K562 (cell line): Measurements from ENCODE around the gene C2orf76. TPM values are rescaled to one million over a fixed set of nuclear protein-coding genes. Genes with fewer than 3 reads are reported as not detected.
A peak's percentile ranks its signal among the peaks of the same experiment; 100 is the strongest.

Experiments
- ARHGAP35 ChIP-seq: fragments of 450-650 bp; IDR thresholded peaks from 2 replicates; pipeline ENCODE4 v1.6.1; 2018; ENCODE audit not compliant: partially characterized antibody
- BCL6 ChIP-seq: fragments of 250-450 bp; sonication (Bioruptor Pico); IDR thresholded peaks from 2 replicates; pipeline ENCODE4 v1.4.0; 2020
- CBFA2T3 ChIP-seq: fragments of 450-650 bp; IDR thresholded peaks from 2 replicates; pipeline ENCODE4 v1.6.1; 2017
- CHD4 ChIP-seq: fragments of 200-600 bp; sonication (generic); IDR thresholded peaks from 3 replicates; pipeline ENCODE4 v1.6.1; 2012; ENCODE audit warnings: low read depth, mild to moderate bottlenecking, mixed read lengths, low read length, inconsistent platforms; ENCODE audit not compliant: insufficient read depth, insufficient replicate concordance, poor library complexity, severe bottlenecking
- HDAC2 ChIP-seq: fragments of 450-650 bp; IDR thresholded peaks from 2 replicates; pipeline ENCODE4 v1.6.1; 2016; ENCODE audit warnings: mild to moderate bottlenecking
- HNRNPL ChIP-seq: fragments of 200-400 bp; formaldehyde crosslinking; IDR thresholded peaks from 2 replicates; pipeline ENCODE4 v1.6.1; 2017; ENCODE audit warnings: low read depth, mild to moderate bottlenecking, low read length
- MIER1 ChIP-seq: fragments of 450-650 bp; IDR thresholded peaks from 2 replicates; pipeline ENCODE4 v1.6.1; 2016; ENCODE audit warnings: antibody characterized with exemption, mild to moderate bottlenecking, low read depth
- MTA3 ChIP-seq: fragments of 450-650 bp; formaldehyde crosslinking; IDR thresholded peaks from 2 replicates; pipeline ENCODE4 v1.6.1; 2017; ENCODE audit warnings: mild to moderate bottlenecking, borderline replicate concordance
- NR4A1 ChIP-seq, 2 experiments: fragments of 250-450 bp in 1 of 2; fragments of 450-650 bp in 1 of 2; sonication (Bioruptor Pico) in 1 of 2; IDR thresholded peaks; 2 replicates each; pipeline versions ENCODE4 v1.4.0 to v1.6.1; 2016 to 2020; ENCODE audit warnings: mild to moderate bottlenecking in 2 of 2, missing compliant biosample characterization in 1 of 2, missing genetic modification characterization in 1 of 2, moderate library complexity in 1 of 2
- PCBP1 ChIP-seq: fragments of 200-400 bp; formaldehyde crosslinking; IDR thresholded peaks from 2 replicates; pipeline ENCODE4 v1.6.1; 2018; ENCODE audit warnings: mild to moderate bottlenecking, low read depth, low read length; ENCODE audit not compliant: poor library complexity, severe bottlenecking
- RBM22 ChIP-seq: fragments of 200-400 bp; formaldehyde crosslinking; IDR thresholded peaks from 2 replicates; pipeline ENCODE4 v1.6.1; 2018; ENCODE audit warnings: low read length, low read depth; ENCODE audit not compliant: poor library complexity, severe bottlenecking
- RHOXF2B ChIP-seq: fragments of 250-450 bp; sonication (Bioruptor Pico); conservative IDR thresholded peaks from 2 replicates; pipeline ENCODE4 v1.5.1; 2021
- SP2 ChIP-seq: IDR thresholded peaks from 2 replicates; pipeline ENCODE4 v1.6.1; 2011; ENCODE audit warnings: mild to moderate bottlenecking, low read depth, low read length, moderate library complexity; ENCODE audit not compliant: poor library complexity, severe bottlenecking; ENCODE audit errors: extremely low read depth
- TEAD4 ChIP-seq, 2 experiments: sonication (generic) in 1 of 2; formaldehyde crosslinking in 1 of 2; IDR thresholded peaks; 2 replicates each; pipeline versions ENCODE4 v1.6.1 to v1.8.0; 2012 to 2022; ENCODE audit warnings: borderline replicate concordance in 1 of 2, inconsistent platforms in 1 of 2, low read length in 1 of 2, mild to moderate bottlenecking in 1 of 2, missing genetic modification reagents in 1 of 2
- THAP7 ChIP-seq: fragments of 250-450 bp; sonication (Bioruptor Pico); IDR thresholded peaks from 2 replicates; pipeline ENCODE4 v1.5.0; 2021
- ZBTB8A ChIP-seq: fragments of 450-650 bp; IDR thresholded peaks from 2 replicates; pipeline ENCODE4 v1.6.1; 2018; ENCODE audit warnings: mild to moderate bottlenecking, moderate library complexity; ENCODE audit not compliant: partially characterized antibody
- ZFP30 ChIP-seq: fragments of 250-450 bp; sonication (Bioruptor Pico); IDR thresholded peaks from 2 replicates; pipeline ENCODE4 v1.8.0; 2022; ENCODE audit warnings: moderate library complexity, mild to moderate bottlenecking, inconsistent platforms, borderline replicate concordance
- ZKSCAN1 ChIP-seq: fragments of 150-350 bp; IDR thresholded peaks from 2 replicates; pipeline ENCODE4 v1.6.1; 2016; ENCODE audit warnings: low read depth, low read length
- ZNF146 ChIP-seq: IDR thresholded peaks from one replicate; pipeline ENCODE4 v1.6.1; 2018; ENCODE audit warnings: missing compliant biosample characterization; ENCODE audit not compliant: unreplicated experiment
- ZNF212 ChIP-seq: fragments of 450-650 bp; formaldehyde crosslinking; IDR thresholded peaks from 2 replicates; pipeline ENCODE4 v1.4.0; 2020; ENCODE audit warnings: mild to moderate bottlenecking
- ZNF436 ChIP-seq: fragments of 250-450, 450-650 bp; sonication (Bioruptor Pico); formaldehyde crosslinking; IDR thresholded peaks from 2 replicates; pipeline ENCODE4 v1.7.0; 2020; ENCODE audit warnings: mild to moderate bottlenecking
- ZNF699 ChIP-seq: fragments of 250-450 bp; sonication (Bioruptor Pico); IDR thresholded peaks from 2 replicates; pipeline ENCODE4 v1.8.0; 2021; ENCODE audit warnings: mild to moderate bottlenecking, moderate library complexity; ENCODE audit not compliant: insufficient replicate concordance
- ZNF75A ChIP-seq: fragments of 450-650 bp; formaldehyde crosslinking; IDR thresholded peaks from 2 replicates; pipeline ENCODE4 v1.4.0; 2020; ENCODE audit warnings: mild to moderate bottlenecking
- ZNF77 ChIP-seq: fragments of 250-450 bp; sonication (Bioruptor Pico); IDR thresholded peaks from 2 replicates; pipeline ENCODE4 v1.5.0; 2020
- polyA plus RNA-seq, 8 experiments: library from polyadenylated mRNA; depleted of rRNA in 4 of 8; stranded (reverse) in 5 of 8; unstranded in 3 of 8; fragments of >200 nt; fragmentation: Nextera tagmentation in 2 of 8; fragmentation: Illumina TruSeq in 1 of 8; extraction: Ambion mirVana in 2 of 8; extraction: Trizol in 1 of 8; gene quantifications; 2 replicates each; pipeline versions ENCODE4 v1.2.1 to v1.2.3, GENCODE V29; 2011 to 2014; ENCODE audit warnings: inconsistent platforms in 1 of 8, missing spikeins in 1 of 8
- total RNA-seq, 7 experiments: library from RNA; depleted of rRNA in 6 of 7; stranded (reverse); fragments of >200 nt in 6 of 7; fragmentation: Illumina TruSeq in 2 of 7; extraction: Trizol in 2 of 7; gene quantifications; 2 replicates each; pipeline versions ENCODE4 v1.2.1 to v1.2.3, GENCODE V29; 2011 to 2021; ENCODE audit warnings: low replicate concordance in 1 of 7
- TF ChIP-seq, protein P1 (sequence below), 2 experiments: fragments of 450-650 bp; IDR thresholded peaks; 2 replicates each; pipeline ENCODE4 v1.6.1; 2018; ENCODE audit warnings: mild to moderate bottlenecking in 2 of 2, low read depth in 1 of 2; ENCODE audit not compliant: partially characterized antibody in 2 of 2

Gene C2orf76
- total and polyA plus RNA-seq, 9 of the 15 experiments (the other 6 are each of a cell fraction or from before 2014, with no cell fraction given) = 4.8 to 26.2 (median 14.5) TPM

GRCh38 chr2:119338826-119339561, 27.6 kb downstream of the C2orf76 start (continued):
- TF ChIP-seq TEAD4 (IDR thresholded peaks at IDR 0.05; ENCODE audit: low read length) = peak; percentile 46
- no peak for TF ChIP-seq TEAD4 (CRISPR knock-in tag; IDR thresholded peaks at IDR 0.05; ENCODE audit: borderline replicate concordance)
- TF ChIP-seq, protein P1, sequence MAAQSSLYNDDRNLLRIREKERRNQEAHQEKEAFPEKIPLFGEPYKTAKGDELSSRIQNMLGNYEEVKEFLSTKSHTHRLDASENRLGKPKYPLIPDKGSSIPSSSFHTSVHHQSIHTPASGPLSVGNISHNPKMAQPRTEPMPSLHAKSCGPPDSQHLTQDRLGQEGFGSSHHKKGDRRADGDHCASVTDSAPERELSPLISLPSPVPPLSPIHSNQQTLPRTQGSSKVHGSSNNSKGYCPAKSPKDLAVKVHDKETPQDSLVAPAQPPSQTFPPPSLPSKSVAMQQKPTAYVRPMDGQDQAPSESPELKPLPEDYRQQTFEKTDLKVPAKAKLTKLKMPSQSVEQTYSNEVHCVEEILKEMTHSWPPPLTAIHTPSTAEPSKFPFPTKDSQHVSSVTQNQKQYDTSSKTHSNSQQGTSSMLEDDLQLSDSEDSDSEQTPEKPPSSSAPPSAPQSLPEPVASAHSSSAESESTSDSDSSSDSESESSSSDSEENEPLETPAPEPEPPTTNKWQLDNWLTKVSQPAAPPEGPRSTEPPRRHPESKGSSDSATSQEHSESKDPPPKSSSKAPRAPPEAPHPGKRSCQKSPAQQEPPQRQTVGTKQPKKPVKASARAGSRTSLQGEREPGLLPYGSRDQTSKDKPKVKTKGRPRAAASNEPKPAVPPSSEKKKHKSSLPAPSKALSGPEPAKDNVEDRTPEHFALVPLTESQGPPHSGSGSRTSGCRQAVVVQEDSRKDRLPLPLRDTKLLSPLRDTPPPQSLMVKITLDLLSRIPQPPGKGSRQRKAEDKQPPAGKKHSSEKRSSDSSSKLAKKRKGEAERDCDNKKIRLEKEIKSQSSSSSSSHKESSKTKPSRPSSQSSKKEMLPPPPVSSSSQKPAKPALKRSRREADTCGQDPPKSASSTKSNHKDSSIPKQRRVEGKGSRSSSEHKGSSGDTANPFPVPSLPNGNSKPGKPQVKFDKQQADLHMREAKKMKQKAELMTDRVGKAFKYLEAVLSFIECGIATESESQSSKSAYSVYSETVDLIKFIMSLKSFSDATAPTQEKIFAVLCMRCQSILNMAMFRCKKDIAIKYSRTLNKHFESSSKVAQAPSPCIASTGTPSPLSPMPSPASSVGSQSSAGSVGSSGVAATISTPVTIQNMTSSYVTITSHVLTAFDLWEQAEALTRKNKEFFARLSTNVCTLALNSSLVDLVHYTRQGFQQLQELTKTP (IDR thresholded peaks at IDR 0.05; ENCODE audit: low read depth in 1 of 2, partially characterized antibody in 2 of 2) = no peak
- no peak for TF ChIP-seq RHOXF2B (CRISPR knock-in tag)
- no peak for TF ChIP-seq ARHGAP35
- TF ChIP-seq CHD4 = no peak
- no peak for TF ChIP-seq ZNF436 (CRISPR knock-in tag)
- peak; percentile 89 for TF ChIP-seq BCL6 (CRISPR knock-in tag)
- 0 out of 2 replicates have a peak, but pooled peaks have one; percentile 31 for TF ChIP-seq NR4A1 (CRISPR knock-in tag; IDR thresholded peaks at IDR 0.05)
- TF ChIP-seq NR4A1 (tag; IDR thresholded peaks at IDR 0.05) = peak; percentile 99
- 0 out of 2 replicates have a peak, but pooled peaks have one; percentile 47 for TF ChIP-seq THAP7 (CRISPR knock-in tag)
- no peak for TF ChIP-seq ZNF77 (CRISPR knock-in tag)
- no peak for TF ChIP-seq SP2
- TF ChIP-seq HDAC2 = no peak
- TF ChIP-seq PCBP1 = no peak
- peak; percentile 75; the same call in 1 of the 2 replicates for TF ChIP-seq ZNF75A (CRISPR knock-in tag)
- no peak for TF ChIP-seq RBM22
- TF ChIP-seq CBFA2T3 = peak; percentile 82
- no peak for TF ChIP-seq MTA3
- no peak for TF ChIP-seq ZNF146 (CRISPR knock-in tag)
- no peak for TF ChIP-seq HNRNPL
- no peak for TF ChIP-seq ZKSCAN1
- no peak for TF ChIP-seq MIER1
- TF ChIP-seq ZBTB8A = no peak
- TF ChIP-seq ZNF699 (CRISPR knock-in tag) = no peak
- TF ChIP-seq ZFP30 (CRISPR knock-in tag) = no peak
- no peak for TF ChIP-seq ZNF212
